ENCODE measurements around the gene NPAS3. TPM values are rescaled to one million over a fixed set of nuclear protein-coding genes. Genes with fewer than 3 reads are reported as not detected.

Gene NPAS3
- total RNA-seq, 1 donor from 2014 or later = 2.4 TPM

- Mint-ChIP-seq H3K27ac (ENCODE audit: unreplicated experiment) (no peak overlapping the region), H3K9me3 (ENCODE audit: unreplicated experiment) (no peaks in the 10 kb centered on the region), H3K4me1 (ENCODE audit: low read depth, unreplicated experiment) (no peaks in the 10 kb centered on the region), H3K27me3 (ENCODE audit: unreplicated experiment) (peaks cover 2% of the 10 kb centered on the region), H3K4me3 (ENCODE audit: unreplicated experiment) (no peak overlapping the region), H3K36me3 (ENCODE audit: unreplicated experiment) (no peaks in the 10 kb centered on the region)
- no peak for DNase-seq
- no peak for TF ChIP-seq CTCF (IDR thresholded peaks at IDR 0.05; ENCODE audit: partially characterized antibody, unreplicated experiment)
Measured at GRCh38 chr14:33670235-33670634, 731.6 kb downstream of the NPAS3 start.

GRCh38 chr14:33671556-33671955, 732.9 kb downstream of the NPAS3 start:
- H3K36me3 Mint-ChIP-seq (ENCODE audit: unreplicated experiment) = no peaks in the 10 kb centered on the region
- H3K4me3 Mint-ChIP-seq (ENCODE audit: unreplicated experiment) = no peak overlapping the region
- H3K27me3 Mint-ChIP-seq (ENCODE audit: unreplicated experiment) = peaks cover 2% of the 10 kb centered on the region
- no peak for TF ChIP-seq CTCF (IDR thresholded peaks at IDR 0.05; ENCODE audit: partially characterized antibody, unreplicated experiment)
- no peaks in the 10 kb centered on the region for H3K9me3 Mint-ChIP-seq (ENCODE audit: unreplicated experiment)
- DNase-seq = no peak
- peaks cover 5% of the 10 kb centered on the region for H3K4me1 Mint-ChIP-seq (ENCODE audit: low read depth, unreplicated experiment)
- no peak overlapping the region for H3K27ac Mint-ChIP-seq (ENCODE audit: unreplicated experiment)

GRCh38 chr14:33674927-33675326, 736.2 kb downstream of the NPAS3 start:
- Mint-ChIP-seq H3K36me3 (ENCODE audit: unreplicated experiment) (no peaks in the 10 kb centered on the region), H3K27ac (ENCODE audit: unreplicated experiment) (no peak overlapping the region), H3K4me1 (ENCODE audit: low read depth, unreplicated experiment) (peaks cover 5% of the 10 kb centered on the region), H3K9me3 (ENCODE audit: unreplicated experiment) (no peaks in the 10 kb centered on the region), H3K4me3 (ENCODE audit: unreplicated experiment) (no peak overlapping the region), H3K27me3 (ENCODE audit: unreplicated experiment) (peaks cover 2% of the 10 kb centered on the region)
- no peak for TF ChIP-seq CTCF (IDR thresholded peaks at IDR 0.05; ENCODE audit: partially characterized antibody, unreplicated experiment)
- DNase-seq = no peak

- Mint-ChIP-seq H3K27ac (ENCODE audit: unreplicated experiment) (no peak overlapping the region), H3K36me3 (ENCODE audit: unreplicated experiment) (no peaks in the 10 kb centered on the region), H3K9me3 (ENCODE audit: unreplicated experiment) (no peaks in the 10 kb centered on the region), H3K27me3 (ENCODE audit: unreplicated experiment) (peaks cover 2% of the 10 kb centered on the region), H3K4me3 (ENCODE audit: unreplicated experiment) (no peak overlapping the region), H3K4me1 (ENCODE audit: low read depth, unreplicated experiment) (peaks cover 5% of the 10 kb centered on the region)
- no peak for DNase-seq
- TF ChIP-seq CTCF (IDR thresholded peaks at IDR 0.05; ENCODE audit: partially characterized antibody, unreplicated experiment) = no peak
Measured at GRCh38 chr14:33675415-33676130, 736.9 kb downstream of the NPAS3 start.

- no peak overlapping the region for H3K4me3 Mint-ChIP-seq (ENCODE audit: unreplicated experiment)
- peaks cover 8% of the 10 kb centered on the region for H3K4me1 Mint-ChIP-seq (ENCODE audit: low read depth, unreplicated experiment)
- no peaks in the 10 kb centered on the region for H3K36me3 Mint-ChIP-seq (ENCODE audit: unreplicated experiment)
- H3K27ac Mint-ChIP-seq (ENCODE audit: unreplicated experiment) = no peak overlapping the region
- peak; percentile 36 for TF ChIP-seq CTCF (IDR thresholded peaks at IDR 0.05; ENCODE audit: partially characterized antibody, unreplicated experiment)
- H3K27me3 Mint-ChIP-seq (ENCODE audit: unreplicated experiment) = peaks cover 2% of the 10 kb centered on the region
- peak; percentile 78 for DNase-seq
- no peaks in the 10 kb centered on the region for H3K9me3 Mint-ChIP-seq (ENCODE audit: unreplicated experiment)
Measured at GRCh38 chr14:33676135-33676566, 737.5 kb downstream of the NPAS3 start.

Data from glutamatergic neuron (in vitro differentiated cells).